ENCODE results near the gene KPNB1. TPM values are rescaled to one million over a fixed set of nuclear protein-coding genes. Genes with fewer than 3 reads are reported as not detected.
A peak's percentile ranks its signal among the peaks of the same experiment; 100 is the strongest.

The KPNB1 gene
- total RNA-seq, 4 donors from 2014 or later = 72.3 to 276 (median 135) TPM

- Histone ChIP-seq H3K9me3 (no peaks in the 10 kb centered on the region), H3K27me3 (peaks cover 0 to 9% of the 10 kb centered on the region in 2 donors), H3K4me3 (no peak overlapping the region), H3K4me1 (peaks cover 0 to 21% (median 4%) of the 10 kb centered on the region in 4 donors), H3K36me3 (no peaks in the 10 kb centered on the region), H3K27ac (no peak overlapping the region)
- TF ChIP-seq CTCF (IDR thresholded peaks at IDR 0.05) (no peak), POLR2A (IDR thresholded peaks at IDR 0.05) (no peak)
- no peak for DNase-seq
These were observed 66.7 kb downstream of the KPNB1 start for GRCh38 chr17:47716375-47716774.

- no peaks in the 10 kb centered on the region for H3K36me3 ChIP-seq
- peaks cover 0 to 26% (median 9%) of the 10 kb centered on the region in 4 donors for H3K4me1 ChIP-seq
- H3K9me3 ChIP-seq = no peaks in the 10 kb centered on the region
- no peak overlapping the region for H3K4me3 ChIP-seq
- TF ChIP-seq POLR2A (IDR thresholded peaks at IDR 0.05) (no peak), CTCF (IDR thresholded peaks at IDR 0.05) (peak in 3 of 6 experiments; percentile 9 to 20 (median 20))
- DNase-seq = no peak
- no peak overlapping the region for H3K27ac ChIP-seq
- peaks cover 0 to 15% of the 10 kb centered on the region in 2 donors for H3K27me3 ChIP-seq
These were observed 67.6 kb downstream of the KPNB1 start for GRCh38 chr17:47717261-47717697.

- Histone ChIP-seq H3K27ac (no peak overlapping the region), H3K4me1 (peaks cover 0 to 26% (median 9%) of the 10 kb centered on the region in 4 donors), H3K9me3 (no peaks in the 10 kb centered on the region), H3K4me3 (no peak overlapping the region), H3K27me3 (peaks cover 0 to 15% of the 10 kb centered on the region in 2 donors), H3K36me3 (no peaks in the 10 kb centered on the region)
- no peak for DNase-seq
- TF ChIP-seq CTCF (IDR thresholded peaks at IDR 0.05) = no peak
These were observed 68.4 kb downstream of the KPNB1 start for GRCh38 chr17:47717979-47718621.

GRCh38 chr17:47718634-47719405, 69.1 kb downstream of the KPNB1 start:
- Histone ChIP-seq H3K36me3 (no peaks in the 10 kb centered on the region), H3K9me3 (no peaks in the 10 kb centered on the region), H3K4me1 (peaks cover 0 to 22% (median 9%) of the 10 kb centered on the region in 4 donors), H3K27me3 (peaks cover 0 to 15% of the 10 kb centered on the region in 2 donors), H3K4me3 (no peak overlapping the region), H3K27ac (no peak overlapping the region)
- no peak for DNase-seq
- no peak for TF ChIP-seq CTCF (IDR thresholded peaks at IDR 0.05)
- no peak for TF ChIP-seq POLR2A (IDR thresholded peaks at IDR 0.05)

GRCh38 chr17:47719411-47720152, 69.9 kb downstream of the KPNB1 start:
- Histone ChIP-seq H3K27me3 (peaks cover 0 to 15% of the 10 kb centered on the region in 2 donors), H3K36me3 (no peaks in the 10 kb centered on the region)
- TF ChIP-seq CTCF (IDR thresholded peaks at IDR 0.05) (no peak), POLR2A (IDR thresholded peaks at IDR 0.05) (no peak)

More at GRCh38 chr17:47719411-47720152, 69.9 kb downstream of the KPNB1 start:
- Histone ChIP-seq H3K9me3 (no peaks in the 10 kb centered on the region), H3K4me1 (peaks cover 0 to 15% (median 9%) of the 10 kb centered on the region in 4 donors), H3K4me3 (no peak overlapping the region), H3K27ac (no peak overlapping the region)
- no peak for DNase-seq

All from Peyer's patch (tissue), 4 donors.